HG03139 (cell line): ENCODE measurements around the gene CNNM2.
"Not testable (repeated sequence)": the region's sequence is repeated elsewhere in the genome, so short reads cannot be mapped to it uniquely, and the experiment has no call there.

Experiments used
- ATAC-seq: cut with Tn5 transposase; IDR thresholded peaks from one replicate; pipeline ENCODE4 v1.9.1; 2021; ENCODE audit not compliant: unreplicated experiment

CNNM2 gene

DNA sequence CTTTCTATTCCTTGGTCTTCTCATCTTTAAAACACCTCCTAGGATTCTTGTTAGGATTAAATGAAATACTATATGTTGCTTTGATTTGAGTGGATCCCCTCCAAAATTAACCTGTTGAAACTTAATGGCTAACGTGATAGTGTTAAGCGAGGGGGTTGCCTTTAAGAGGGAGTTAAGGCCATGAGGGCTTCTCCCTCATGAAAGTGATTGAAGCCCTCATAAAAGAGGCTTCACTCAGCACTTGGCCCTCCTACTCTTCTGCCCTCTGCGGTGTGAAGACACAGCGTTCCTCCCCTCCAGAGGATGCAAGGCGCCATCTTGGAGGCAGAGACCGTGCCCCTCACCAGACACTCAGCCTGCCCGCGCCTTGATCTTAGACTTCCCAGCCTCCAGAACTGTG lies 46.6 kb downstream of the CNNM2 start:
- no peak for ATAC-seq

DNA sequence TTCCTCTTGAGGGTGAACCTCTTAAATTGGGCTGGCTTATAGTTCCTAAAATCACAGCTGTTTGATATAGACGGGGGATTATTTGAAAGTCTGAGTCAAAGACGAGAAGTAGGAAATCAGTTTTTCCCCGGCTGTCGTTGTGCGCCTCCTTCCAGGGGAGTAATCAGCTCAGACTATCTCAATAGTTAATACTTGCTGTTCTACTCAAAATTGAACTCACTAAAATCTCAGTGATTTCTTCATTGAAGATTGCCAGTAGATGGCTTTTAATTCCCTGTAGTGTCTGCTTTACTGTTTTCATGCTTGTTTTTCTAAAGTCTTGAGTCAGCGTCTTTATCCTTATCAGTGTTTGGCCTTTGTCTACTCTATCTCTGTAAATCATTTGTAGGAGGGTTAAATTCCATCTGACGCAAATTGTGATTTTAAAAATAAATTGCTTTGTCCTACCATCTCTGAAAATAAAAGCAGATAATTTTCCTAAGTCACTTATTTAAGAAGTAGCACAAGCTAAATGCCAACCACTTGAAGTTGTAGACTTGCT lies 47.3 kb downstream of the CNNM2 start:
- ATAC-seq = no peak

DNA sequence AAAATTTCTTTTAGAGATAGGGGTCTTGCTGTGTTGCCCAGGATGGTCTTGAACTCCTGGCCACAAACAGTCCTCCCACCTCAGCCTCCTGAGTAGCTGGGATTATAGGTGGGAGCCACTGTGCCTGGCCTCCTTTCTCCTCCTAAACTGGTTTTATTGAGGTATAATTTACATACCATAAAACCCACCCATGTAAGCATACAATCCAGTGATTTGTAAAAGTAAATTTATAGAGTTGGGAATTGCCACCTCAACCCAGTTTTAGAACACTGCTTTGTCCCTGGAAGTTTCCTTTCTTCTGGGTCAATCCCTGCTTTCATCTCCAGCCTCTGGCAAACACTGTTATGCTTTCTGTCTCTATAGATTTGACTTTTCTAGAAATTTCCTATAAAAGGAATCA lies 49.0 kb downstream of the CNNM2 start:
- no peak for ATAC-seq

DNA sequence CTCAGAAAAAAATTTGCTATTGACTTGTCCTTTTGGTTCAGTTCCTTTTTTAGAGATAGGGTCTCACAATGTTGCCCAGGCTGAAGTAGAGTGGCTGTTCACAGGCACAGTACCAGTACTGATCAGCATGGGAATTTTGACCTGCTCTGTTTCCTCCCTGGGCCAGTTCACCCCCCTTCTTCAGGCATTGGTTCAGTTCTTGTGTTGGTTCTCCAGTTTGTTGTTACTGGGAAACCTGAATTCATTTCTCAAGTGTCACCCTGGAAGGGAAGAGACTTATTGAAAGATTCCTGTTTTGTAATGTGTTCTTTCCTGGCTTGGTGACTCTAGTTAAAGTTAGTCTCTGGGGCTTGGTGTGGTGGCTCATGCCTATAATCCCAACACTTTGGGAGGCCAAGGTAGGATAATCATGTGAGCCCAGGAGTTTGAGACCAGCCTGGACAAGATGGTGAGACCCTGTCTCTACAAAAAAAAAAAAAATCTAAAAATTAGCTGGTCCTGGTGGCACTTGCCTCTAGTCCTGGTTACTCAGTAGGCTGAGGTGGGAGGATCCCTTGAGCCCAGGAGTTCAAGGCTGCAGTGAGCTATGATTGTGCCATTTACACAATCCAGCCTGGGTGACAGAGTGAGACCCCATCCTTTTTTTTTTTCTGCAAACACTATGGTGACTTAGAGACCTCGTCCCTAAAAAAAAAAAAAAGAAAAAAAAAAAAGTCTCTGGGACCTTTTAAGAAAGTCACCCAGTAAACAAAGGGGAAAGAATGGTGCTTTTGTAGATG lies 52.7 kb downstream of the CNNM2 start:
- no peak for ATAC-seq

DNA sequence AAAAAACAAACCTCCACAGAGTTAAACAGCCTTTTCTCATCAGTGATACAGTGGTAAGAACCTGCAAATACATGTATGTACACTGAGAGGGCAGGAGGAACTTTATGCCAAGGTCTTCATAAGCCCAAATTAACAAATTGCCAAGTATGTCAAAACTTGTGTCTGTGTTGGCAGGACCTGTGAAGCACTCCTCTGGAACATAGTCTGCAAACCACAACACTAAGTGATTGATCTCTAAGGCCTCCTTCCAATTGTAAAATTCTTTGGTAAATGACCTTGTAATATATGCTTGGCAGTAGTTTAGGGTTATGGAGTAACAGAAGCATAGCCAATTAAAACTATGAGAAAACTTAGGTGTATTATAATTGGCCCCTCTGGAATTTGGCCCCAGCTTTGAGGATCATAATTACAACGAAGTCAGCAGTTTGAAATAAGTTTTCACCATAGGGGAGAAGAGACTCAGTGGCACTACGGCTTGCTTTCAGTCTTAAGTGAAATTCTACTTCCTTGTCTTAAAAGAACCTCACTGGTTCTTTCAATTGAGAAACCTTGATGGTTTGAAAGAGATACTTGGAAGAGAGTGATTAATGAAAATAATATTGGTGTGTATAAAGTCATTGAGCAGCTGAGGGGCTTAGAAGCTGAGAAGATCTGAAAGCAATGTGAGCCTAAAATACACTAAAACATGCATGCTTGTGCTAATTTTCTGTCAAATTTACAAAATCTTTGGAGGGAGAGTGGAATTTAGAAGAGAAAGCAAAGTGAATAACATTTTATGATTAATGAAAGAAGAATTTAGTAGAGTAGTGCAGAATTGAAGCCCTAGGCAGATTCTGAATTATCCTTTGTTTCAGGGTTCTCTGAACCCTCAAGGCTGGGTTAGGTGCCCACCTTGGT lies 57.6 kb downstream of the CNNM2 start:
- no peak for ATAC-seq

DNA sequence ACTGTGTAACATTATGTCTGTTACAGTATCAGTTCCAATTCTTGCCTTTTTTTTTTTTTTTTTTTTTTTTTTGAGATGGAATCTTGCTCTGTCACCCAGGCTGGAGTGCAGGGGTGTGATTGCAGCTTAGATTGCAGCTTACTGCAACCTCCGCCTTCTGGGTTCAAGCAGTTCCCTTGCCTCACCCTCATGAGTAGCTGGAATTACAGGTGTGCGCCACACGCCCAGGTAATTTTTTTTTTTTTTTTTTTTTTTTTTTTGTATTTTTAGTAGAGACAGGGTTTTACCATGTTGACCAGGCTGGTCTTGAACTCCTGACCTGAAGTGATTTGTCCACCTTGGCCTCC lies 58.3 kb downstream of the CNNM2 start:
- not testable (repeated sequence) for ATAC-seq

DNA sequence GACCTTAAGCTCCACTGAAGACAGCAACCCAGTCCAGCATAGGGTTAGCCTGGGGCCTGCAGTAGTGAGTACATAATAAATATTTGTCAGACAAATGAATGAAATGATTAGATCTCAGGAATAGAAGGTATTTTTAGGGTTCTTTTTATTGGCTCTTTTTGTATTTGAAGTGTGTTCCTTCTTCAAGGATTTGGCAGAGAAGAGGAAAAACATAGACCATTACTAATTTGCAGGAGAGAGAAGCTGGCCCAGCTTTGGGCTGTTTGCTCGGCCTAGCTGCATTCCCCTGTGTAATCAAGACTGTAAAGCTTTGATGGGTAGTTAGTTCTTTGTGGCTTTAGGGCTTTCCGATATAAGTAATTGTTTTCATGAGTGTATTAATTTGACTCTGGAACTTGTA lies 64.2 kb downstream of the CNNM2 start:
- ATAC-seq = no peak

DNA sequence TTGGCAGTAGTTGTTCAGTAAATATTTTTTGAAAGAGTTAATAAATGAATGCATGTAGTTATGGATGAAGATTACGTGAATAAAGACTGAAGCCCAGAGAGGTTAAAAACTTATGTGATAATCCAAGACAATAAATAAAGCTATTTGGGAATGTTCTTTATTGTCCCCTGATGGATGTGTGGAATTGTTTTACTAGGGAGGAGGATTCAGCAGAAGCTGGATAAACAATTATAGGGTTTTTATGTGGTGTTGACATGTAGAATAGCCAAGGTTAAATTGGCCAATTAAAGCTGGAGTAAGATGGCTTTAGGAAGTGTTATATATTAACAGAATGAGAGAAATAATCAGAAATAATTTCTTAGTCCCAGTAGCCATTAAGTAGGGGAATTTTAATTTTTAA lies 66.0 kb downstream of the CNNM2 start:
- no peak for ATAC-seq

DNA sequence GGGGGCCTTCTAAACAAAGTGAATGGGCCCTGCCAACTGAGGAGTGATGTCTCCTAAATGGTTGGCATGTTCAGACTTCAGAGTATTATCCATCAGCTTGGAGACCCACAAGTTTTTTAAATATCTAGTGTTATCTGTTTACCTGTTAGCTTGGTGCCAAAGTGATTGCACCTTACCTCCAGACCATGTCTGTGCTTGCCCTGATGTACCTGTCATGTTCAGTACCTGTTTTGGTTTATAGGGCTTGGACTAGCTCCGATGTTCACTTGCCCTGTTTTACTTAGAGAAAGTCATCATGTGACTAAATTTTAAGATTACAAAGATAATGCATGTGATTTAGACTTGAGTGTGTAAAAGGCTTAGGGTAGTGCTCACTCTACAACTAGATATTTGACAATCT lies 67.7 kb downstream of the CNNM2 start:
- ATAC-seq = no peak

DNA sequence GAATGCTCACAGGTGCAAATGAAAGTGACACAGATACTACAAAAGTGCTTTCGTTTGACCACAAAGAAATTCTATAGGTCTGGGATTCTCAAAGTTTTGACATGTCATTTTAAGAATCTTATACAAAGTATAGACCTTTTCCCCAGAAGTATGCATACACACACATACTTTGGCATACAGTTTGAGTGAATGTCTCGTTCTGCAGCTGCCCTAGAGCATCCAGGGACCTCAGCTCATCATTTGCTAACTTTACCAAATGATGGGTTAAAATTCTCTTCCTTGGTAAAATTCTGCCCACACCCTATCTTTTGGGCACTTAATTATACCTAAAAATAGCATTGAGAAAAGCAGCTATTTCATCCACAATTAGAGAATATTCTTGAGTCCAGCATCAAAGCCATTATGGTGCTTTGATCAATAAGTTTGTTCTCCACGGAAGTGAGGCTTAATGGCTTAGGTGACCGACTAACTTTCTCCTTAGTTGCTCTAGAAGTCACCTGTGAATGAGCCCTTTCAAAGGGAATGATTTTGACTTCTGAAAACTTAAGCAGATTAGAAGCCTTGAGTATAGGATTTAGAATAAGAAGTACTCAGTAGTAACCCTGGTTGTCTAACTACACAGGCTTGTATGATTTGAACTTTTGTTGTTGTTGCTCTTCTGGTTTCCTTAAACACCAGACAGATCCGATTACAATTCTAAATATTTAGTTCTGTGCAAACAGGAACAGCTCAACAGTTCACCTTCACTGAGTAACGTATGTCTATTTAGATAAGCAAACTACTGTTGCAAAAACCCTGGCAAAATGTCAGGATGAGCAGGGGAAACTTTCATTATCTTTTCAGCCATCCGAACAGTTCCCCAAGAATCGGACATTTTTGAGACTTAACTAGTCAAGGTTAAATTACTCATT lies 70.6 kb downstream of the CNNM2 start:
- no peak for ATAC-seq

DNA sequence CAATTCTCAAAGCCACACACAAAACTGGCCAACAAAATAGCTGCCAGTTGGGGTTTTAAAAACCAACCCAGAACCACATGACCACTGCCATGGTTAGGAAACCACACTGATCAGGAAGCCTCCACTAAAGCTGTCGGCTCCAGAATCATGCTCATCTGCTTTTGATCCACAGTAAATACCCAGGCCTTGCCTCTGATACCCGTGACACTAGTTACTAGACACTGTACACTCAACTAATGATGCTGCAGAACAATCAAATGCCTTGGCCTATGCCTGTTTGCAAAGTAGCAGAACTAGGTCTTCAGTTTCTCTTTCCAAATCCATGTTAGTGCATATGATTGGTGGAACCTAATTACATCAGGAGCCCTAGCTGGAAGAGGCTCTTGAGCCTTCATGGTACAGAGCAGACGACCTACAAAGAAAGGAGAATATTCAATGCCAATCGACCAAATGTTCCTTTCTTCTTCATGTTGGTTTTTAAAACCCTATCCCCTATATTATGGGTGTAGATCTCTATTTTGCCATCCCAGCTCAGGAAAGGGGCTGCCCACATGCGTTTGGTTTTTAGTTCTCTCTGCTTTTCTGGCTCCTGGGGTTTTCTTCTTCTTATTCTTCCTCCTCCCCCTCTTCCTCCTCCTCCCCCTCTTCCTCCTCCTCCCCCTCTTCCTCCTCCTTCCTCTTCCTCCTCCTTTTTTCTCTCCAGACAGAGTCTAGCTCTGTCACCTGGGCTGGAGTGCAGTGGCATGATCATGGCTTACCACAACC lies 76.6 kb downstream of the CNNM2 start:
- no peak for ATAC-seq

DNA sequence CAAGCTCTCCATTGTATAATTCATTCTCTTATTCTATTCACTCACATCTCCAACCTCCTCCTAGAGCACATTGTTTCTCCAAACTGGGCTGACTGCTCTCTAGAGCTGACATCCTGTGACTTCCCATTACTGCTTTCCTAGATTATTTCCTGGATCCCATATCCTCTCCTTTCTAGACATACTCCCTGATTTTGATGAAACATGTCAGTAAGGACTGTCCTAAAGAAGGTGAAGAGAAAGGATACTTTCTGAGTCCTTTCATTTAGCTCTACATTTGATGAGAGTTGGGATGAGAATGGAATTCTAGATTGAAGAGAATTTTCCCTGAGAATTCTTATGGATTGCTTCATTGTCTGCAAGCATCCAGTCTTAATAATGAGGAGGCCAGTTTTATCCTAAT lies 78.8 kb downstream of the CNNM2 start:
- ATAC-seq = no peak

DNA sequence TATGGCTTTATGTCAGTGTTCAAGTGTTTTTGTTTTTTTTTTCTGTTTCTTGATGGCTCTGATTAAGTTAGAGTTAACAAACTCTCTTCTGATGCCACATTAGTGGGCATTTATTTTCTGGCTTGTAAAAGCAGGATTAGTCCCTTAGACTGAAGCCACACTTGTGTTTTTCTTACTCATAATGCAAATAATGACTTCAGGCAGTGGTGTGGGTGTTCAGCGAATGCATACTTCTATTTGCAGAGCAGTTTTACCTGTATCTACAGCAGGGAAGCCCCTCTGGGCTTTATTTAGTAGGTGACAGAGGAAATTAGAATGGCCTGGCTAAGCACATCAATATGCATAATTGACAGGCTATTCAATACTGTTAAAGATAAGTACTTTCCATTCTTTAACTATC lies 79.9 kb downstream of the CNNM2 start:
- ATAC-seq = no peak

DNA sequence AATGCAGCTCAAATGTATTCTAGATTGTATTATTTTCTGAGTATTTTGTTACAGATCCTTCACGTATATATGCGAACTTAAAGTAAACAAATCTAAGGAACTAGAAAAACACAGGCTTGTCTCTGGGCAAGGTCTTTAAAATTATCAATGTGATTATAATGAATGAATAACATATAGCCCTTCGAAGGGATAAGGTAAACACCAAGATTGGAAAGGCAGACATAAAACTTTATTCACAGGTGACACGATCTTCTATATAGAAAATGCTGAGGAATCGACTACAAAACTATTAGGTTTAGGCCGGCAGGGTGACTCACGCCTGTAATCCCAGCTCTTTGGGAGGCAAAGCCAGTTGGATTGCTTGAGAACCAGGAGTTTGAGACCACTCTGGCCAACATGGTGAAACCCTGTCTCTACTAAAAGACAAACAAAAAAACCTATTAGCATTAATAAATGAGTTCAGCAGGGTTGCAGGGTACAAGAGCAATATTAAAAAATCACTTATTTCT lies 80.4 kb downstream of the CNNM2 start:
- no peak for ATAC-seq

DNA sequence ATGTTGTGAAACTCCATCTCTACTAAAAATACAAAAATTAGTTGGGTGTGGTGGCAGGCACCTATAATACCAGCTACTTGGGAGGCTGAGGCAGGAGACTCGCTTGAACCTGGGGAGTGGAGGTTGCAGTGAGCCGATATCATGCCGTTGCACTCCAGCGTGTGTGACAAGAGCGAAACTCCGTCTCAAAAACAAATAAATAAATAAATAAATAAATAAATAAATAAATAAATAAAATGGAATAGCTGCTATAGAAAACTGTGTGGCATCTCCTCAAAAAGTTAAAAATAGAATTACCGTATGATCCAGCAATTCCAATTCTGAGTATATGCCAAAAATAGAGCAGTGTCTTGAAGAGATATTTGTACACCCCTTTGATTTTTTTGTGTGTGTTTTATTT lies 82.0 kb downstream of the CNNM2 start:
- not testable (repeated sequence) for ATAC-seq

DNA sequence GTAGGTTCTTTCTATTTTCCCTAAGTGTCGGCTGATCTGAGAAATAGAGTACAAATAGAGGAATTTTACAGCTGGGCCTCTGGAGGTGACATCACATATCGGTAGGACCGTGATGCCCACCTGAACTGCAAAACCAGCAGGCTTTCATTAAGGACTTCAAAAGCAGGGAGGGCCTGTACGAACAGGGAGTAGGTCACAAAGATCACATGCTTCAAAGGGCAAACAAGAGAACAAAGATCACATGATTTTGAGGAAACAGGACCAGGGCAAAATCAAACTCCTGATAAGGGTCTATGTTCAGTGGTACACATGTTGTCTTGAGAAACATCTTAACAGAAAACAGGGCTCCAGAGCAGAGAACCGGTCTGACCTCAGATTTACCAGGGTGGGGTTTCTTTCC lies 88.9 kb downstream of the CNNM2 start:
- ATAC-seq = no peak

DNA sequence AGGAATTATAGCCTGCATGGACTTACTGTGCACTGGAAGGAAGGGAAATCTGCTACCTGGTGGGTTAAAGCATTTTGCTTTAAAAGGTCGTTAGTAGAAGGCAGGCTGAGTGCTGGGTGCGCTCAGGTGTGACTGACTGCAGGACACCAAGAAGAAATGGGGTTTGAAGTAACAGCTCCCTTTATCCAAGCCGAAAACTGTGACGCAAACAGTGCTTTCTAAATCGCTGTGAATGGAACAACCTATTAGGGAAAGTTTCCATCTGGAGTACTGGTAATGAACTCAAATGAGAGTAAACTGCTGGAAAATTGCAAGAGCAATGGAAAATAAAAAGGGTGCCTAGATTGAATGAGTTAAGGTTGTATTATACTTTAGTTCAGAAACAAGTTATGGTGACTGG lies 95.3 kb downstream of the CNNM2 start:
- no peak for ATAC-seq

DNA sequence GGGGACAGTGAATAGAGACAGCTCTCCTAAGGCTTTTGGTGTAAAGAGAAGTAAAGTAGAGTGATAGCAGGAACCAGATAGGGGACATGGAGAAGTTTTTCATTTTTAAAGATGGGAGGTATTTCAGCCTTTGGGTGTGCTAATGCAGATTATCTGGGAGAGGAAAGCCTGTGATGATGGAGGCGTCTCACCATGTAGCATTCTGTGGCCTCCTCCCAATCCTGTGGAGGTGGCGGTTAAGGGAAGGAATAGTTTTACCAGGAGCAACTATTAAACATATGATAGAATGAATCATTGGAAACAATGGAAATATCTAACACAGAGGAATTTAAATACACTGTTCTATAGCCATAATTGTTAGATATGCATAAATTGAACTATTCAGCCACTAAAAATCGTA lies 101.3 kb downstream of the CNNM2 start:
- ATAC-seq = no peak

DNA sequence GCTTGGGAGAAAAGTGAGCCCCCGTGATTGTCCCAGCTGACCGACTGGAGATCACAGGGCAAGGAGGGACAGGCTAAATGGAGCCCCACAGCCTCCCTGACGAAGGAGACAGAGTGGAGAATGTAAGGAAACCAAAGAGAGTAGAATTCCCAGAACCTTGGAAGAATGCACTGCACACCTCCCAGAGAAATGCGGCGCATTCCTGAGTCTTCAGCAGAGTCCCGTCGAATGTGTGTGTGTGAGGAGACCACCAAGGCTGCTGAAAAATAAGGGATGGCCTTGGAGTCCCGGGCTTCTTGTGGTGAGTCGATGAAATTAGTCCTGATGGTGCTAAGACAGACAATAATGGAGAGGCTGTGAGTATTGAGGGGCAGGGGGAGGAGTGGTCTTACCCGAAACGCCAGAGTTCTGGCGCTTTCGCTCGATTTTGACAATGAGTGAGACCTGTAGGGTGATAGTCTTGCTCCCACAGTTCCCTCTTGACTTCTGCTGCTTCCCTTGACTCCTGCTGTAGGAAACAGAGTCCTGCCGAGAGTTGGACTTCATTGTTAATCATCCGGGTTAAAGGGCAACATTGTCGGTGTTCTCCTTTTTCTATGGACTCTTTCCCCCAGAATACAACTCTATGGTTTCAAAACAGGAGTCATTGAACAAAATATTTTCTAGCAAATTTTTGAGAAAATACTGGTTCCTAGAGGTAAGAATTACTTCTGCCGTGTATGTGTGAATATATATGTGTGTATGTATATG lies 103.2 kb downstream of the CNNM2 start:
- ATAC-seq = no peak
